OCI-M2 (cell line): ENCODE results near the gene TIA1.
A peak's percentile ranks its signal among the peaks of the same experiment; 100 is the strongest.
"Not testable (repeated sequence)": the region's sequence is repeated elsewhere in the genome, so short reads cannot be mapped to it uniquely, and the experiment has no call there.

Experiments used
- DNase-seq: peaks from one replicate; lab custom pipeline; 2025; ENCODE audit not compliant: unreplicated experiment; lab: John Stamatoyannopoulos, UW

The TIA1 gene, protein sequence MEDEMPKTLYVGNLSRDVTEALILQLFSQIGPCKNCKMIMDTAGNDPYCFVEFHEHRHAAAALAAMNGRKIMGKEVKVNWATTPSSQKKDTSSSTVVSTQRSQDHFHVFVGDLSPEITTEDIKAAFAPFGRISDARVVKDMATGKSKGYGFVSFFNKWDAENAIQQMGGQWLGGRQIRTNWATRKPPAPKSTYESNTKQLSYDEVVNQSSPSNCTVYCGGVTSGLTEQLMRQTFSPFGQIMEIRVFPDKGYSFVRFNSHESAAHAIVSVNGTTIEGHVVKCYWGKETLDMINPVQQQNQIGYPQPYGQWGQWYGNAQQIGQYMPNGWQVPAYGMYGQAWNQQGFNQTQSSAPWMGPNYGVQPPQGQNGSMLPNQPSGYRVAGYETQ

DNA sequence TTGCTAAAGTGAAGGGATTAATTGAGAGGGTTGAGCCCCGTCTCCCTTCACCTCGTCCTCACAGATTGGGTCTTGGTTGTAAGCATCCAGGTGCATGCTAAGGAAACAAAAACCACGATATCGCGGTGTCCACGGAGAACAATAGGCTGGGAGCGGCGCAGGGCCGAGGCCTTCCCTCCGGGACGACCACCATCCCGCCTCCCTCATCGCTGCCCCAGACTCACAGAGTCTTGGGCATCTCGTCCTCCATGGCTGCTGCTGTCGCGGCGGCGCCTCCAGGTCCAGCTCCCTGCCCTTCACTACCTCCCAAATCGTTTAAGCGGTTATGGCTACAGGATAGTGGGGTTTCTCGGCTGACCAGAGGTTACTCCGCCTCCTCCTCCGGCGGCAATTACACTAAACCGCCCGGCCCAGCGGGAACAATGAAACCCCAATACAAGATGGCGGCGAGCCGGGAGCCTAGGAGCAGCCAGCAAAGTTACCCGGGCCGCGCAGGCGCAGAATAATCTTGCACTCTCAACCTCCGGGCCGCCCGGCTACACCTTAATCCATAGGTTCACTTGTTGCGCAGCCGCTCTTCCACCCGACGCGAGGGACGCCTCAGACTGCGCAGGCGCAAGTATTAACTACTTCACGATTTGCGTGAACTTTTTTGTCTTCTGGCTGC, at the start of gene TIA1:
TSS of gene TIA1 (minus strand) at position 448 of the 667 bp plus-strand sequence. CDS start at position 250, 198 bp downstream.
- peak; percentile 90 for DNase-seq

DNA sequence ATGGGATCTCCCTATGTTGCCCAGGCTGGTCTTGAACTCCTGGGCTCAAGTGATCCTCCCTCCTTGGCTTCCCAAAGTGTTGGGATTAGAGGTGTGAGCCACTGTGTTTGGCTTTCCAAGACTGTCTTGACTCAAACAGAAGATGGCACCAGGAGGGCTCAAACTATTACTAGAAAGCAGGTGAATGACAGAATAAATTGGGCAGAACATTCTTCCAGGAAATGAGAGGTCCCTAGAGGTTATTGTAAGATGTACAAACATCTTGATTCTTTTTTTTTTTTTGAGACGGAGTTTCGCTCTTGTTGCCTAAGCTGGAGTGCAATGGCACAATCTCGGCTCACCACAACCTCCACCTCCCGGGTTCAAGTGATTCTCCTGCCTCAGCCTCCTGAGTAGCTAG, 49.4 kb upstream of the TIA1 start:
- not testable (repeated sequence) for DNase-seq

DNA sequence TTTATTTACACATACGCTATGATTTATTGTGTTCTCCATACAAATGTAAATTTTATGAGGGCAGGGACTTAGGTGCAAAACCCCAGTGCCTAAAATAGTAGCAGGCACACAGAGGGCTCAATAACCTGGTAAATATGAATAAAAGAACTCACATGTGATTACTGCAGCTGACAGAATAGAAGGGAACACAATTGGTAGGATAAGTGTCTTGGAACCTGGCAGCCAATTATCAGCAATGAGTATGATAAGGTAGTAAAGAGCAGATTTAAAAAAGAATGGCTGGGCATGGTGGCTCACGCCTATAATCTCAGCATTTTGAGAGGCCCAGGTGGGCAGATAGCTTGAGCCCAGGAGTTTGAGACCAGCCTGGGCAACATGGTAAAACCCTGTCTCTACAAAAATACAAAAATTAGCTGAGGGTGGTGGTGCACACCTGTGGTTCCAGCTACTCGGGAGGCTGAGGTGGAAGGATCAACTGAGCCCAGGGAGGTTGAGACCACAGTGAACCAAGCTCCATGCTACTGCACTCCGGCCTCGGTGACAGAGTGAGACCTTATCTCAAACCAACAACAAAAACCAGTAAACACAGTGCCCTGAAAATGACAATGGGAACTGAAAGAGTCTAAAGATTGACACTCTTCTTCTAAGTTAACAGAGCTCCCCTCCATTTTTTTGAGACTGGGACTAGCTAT, 35.2 kb upstream of the TIA1 start:
- DNase-seq, result no peak

- no peak for DNase-seq
These were observed 34.0 kb upstream of the TIA1 start for GRCh38 chr2:70282439-70282838.

DNA sequence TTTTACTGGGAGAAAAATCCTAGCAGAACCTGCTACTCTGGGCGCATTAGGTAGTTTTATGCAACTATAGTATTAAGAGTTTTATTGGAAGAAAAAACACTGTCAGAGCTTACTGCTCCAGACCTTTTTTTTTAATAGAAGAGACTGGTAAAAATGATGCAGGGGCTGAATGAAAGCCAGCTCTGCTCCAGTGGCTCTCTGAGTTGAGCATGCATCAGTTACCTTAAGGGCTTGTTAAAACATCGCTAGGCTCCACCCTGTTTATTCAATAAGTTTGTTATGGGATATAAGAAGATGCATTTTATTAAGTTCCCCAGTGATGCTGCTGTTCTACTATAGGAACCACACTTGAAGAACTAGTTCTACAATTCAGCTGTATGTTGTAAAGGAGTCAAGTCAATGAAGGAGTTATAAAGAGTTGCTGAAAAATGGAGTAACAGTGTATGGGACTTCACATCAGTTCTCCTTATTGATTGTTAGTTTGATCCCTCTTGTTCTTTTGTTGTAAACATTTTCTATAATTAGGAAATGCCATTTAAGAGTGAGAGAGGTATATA, 31.9 kb upstream of the TIA1 start:
- DNase-seq, result no peak

GRCh38 chr2:70270323-70270722, 21.9 kb upstream of the TIA1 start:
- no peak for DNase-seq

DNA sequence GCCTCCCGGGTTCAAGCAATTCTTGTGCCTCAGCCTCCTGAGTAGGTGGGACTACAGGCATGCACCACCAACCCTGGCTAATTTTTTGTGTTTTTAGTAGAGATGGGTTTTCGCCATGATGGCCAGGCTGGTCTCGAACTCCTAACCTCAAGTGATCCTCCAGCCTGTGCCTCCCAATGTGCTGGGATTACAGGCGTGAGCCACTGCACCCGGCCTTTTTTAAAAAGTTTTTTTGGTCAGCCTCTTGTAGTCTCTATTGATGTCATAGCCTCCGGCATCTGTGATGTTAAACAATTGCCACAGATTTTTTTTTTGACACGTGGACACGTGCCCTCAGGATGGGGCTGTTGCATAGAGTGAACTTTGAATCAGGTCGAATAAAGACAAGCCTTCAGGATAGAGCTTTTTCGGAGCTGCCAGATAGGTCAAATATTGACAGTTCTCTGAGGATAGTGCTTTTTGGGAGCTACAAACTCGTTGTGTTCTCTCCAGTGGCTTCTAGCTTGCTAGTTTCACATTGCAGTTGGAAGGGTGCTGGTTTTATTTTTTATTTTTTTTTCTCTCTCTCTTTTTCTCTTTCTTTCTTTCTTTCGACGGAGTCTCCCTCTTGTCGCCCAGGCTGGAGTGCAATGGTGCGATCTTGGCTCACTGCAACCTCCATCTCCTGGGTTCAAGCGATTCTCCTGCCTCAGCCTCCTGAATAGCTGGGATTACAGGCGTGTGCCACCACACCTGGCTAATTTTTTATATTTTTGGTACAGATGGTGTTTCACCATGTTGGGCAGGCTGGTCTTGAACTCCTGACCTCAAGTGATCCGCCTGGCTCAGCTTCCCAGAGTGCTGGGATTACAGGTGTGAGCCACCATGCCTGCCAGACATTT, 21.2 kb upstream of the TIA1 start:
- not testable (repeated sequence) for DNase-seq

DNA sequence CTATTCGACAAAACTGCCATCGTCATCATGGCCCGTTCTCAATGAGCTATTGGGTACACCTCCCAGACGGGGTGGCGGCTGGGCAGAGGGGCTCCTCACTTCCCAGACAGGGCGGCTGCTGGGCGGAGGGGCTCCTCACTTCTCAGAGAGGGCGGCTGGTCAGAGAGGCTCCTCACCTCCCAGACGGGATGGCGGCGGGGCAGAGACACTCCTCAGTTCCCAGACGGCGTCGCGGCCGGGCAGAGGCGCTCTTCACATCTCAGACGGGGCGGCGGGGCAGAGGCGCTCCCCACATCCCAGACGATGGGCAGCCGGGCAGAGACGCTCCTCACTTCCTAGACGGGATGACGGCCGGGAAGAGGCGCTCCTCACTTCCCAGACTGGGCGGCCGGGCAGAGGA, 18.5 kb upstream of the TIA1 start:
- DNase-seq, result not testable (repeated sequence)

GRCh38 chr2:70261501-70261900, 13.1 kb upstream of the TIA1 start:
- DNase-seq, result no peak

DNA sequence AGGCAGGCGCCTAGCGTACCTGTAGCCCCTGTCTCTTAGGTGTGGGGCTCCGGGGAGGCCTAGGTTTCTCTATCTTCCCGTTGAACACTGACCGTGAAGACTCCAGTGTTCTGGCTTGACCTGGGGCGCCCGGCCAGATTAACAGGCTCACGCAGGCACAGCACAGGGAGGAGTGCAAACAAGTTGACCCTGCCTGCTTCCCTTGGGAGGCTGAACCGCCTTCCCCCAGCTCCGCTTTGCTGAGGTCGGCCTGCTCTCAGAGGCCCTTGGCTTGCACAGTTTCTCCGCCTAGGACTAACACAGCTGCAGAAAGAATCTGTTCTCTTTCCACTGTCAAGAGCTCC, 10.1 kb upstream of the TIA1 start:
- DNase-seq, result no peak

DNA sequence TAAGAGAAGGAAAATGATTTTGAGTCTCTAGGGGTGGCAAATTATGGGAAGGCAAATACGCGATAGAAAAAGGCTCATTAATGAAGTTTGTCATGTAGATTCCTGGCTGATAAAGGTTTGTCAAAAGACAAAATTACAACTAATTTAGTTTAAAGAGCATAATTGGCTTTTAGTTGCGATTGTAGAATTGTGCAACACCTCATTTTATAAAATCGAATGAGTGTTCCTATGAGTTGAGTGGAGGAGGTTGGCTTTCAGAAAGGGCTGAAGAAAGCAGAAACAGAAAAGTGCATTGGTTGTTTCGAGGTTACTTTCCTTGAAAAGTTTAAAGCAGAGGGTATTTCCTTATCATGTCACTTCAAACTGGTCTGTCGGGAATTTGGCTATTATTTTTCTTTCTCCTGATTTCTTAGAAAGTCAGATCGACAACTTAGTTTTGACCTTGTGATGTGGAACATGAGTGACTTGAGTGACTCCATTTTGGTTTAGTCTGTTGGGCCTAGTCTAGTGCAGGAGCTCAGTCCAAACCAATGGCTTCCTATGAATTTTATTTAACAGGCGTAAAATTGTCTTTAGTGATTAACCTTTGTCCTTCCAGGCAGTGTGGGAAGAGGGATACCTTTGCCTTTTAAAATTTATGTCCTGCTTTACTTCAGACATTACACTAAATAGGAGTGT, 7.3 kb upstream of the TIA1 start:
- no peak for DNase-seq

DNA sequence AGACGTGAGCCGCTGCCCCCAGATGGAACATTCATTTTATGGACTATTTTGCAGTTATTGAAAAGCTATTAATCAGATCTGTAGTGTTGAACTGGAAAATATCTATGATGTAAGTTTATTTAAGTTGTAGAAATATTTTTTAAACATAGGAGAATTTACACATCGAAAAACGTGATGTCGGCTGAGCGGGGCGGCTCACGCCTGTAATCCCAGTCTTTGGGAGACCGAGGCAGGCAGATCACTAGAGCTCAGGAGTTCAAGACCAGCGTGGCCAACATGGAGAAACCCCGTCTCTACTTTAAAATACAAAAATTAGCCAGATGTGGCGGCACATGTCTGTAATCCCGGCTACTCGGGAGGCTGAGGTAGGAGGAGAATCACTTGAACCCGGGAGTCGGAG, 2.0 kb upstream of the TIA1 start:
- no peak for DNase-seq

DNA sequence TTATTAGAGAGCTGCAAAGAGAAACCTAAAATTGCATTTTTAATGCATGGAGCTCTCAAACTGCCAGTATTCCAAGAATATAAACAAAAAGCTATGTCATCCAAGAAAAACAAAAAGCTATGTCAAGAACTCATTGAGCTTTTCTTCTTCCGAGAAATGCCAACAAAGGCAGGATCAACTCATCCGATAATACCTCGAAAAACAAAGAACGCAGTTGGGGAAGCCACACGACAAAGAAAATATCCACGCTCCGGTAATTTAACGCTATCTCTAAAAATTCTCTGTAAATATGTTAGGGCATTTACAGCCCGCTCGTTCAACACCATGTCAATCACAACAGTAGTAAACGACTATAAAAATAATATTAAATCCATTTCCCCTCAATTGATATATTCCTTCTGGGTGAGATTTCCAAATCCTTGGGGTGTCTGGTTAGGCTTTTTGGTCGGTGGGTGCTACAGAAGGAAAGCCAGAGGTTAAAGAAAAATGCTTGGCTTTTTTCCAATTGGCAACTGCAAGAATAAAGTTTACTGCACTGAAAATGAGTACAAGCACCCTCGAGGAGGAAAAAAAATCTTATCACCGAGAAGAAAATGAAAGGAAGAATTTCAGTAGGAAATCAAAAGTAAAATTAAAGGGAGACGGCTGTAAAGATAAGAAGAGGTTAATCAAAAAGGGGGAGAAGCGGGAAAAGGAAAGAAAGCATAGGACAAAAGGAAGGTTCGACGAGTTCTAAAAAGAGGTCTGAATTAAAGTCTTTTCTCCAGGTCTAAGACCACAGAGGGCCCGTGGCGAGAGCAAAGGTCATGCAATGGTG, 856 bp downstream of the TIA1 start:
- DNase-seq, result no peak

- DNase-seq, result peak; percentile 36
These were observed 4.4 kb downstream of the TIA1 start for GRCh38 chr2:70243806-70244584.

GRCh38 chr2:70242552-70242951, 5.9 kb downstream of the TIA1 start:
- DNase-seq, result no peak

GRCh38 chr2:70241340-70241739, 7.1 kb downstream of the TIA1 start:
- DNase-seq, result no peak

DNA sequence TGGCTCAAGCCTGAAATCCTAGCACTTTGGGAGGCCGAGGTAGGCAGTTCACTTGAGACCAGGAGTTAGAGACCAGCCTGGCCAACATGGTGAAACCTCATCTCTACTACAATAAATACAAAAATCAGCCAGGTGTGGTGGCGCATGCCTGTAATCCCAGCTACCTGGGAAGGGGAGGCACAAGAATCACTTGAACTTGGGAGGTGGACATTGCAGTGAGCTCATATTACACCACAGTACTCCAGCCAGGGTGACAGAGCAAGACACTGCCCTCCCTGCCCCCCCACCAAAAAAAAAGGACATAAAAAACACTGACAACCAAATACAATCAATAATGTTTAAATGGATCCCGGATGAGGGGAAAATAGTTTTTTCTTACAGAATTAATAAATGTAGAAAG, 7.8 kb downstream of the TIA1 start:
- no peak for DNase-seq

GRCh38 chr2:70233926-70234325, 14.5 kb downstream of the TIA1 start:
- DNase-seq, result no peak

GRCh38 chr2:70226781-70227180, 21.6 kb downstream of the TIA1 start:
- DNase-seq, result no peak
